ENCODE measurements around the gene MIOX.
"Not testable (repeated sequence)": the region's sequence is repeated elsewhere in the genome, so short reads cannot be mapped to it uniquely, and the experiment has no call there.

Gene MIOX

GRCh38 chr22:50498322-50498890, 11.7 kb downstream of the MIOX start:
- DNase-seq: peak; percentile 78

DNA sequence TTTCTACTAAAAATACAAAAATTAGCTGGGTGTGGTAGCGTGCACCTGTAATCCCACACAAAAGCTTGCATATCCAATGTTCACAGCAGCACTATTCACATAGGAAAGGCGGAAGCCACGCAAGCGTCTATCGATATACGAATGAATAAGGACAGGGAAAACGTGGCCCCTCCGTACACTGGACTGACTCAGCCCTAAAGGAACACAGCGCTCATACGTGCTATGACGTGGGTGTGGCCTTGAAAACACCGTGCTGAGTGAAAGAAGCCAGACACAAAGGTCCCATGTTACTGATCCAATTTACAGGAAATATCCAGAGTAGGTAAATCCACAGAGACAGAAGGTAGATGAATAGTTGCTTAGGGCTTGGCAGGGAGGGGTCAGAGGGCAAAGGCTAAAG, 13.8 kb downstream of the MIOX start:
- no peak for DNase-seq

DNA sequence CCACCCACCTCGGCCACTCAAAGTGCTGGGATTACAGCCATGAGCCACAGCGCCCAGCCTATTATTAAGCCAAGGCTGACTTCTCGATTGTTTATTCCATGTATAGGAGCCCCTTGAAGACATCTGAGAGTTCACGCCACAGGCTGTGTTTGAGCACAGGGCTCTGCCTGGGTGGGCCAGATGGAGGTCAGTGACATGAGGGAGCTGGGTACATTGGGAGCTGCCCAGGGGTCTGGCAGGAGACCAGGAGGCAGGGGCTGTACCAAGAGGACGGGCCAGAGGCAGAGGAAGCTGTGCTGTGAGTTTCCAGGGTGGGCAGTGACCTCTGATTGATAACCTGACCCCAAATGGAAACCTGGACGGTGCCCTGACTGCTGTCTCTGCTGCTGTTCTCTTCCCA, 15.4 kb downstream of the MIOX start:
- no peak for DNase-seq

- no peak for DNase-seq
These were observed 16.2 kb downstream of the MIOX start for GRCh38 chr22:50502628-50503474.

DNA sequence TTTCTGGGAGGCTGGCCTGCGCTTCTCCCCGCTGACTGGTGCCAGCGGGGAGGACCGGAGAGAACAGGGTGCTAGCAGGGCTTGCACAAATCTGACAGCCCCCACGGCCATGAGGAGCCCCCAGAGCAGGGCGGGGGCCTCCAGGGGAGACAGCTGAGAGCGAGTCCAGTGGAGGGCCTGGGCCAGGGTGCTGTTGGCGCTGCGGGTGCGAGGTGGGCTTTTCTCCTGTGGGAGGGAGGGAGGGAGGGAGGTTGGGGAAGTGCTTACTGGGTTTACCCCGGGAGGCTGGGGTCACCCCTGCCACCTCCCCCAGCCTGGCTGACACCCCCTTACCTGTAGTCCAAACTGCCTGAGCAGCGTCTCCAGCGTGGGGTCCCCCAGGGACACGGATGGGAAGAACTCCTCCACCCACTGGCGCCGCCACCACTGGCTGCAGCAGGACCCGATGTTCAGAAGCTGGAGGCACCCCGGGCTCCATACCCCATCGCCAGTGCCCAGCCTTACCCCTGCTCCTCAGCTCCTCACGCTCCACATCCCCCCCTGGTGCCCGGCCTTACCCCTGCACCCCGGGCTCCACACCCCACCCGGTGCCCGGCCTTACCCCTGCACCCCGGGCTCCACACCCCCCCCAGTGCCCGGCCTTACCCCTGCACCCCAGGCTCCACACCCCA, 17.0 kb downstream of the MIOX start:
- DNase-seq: no peak

DNA sequence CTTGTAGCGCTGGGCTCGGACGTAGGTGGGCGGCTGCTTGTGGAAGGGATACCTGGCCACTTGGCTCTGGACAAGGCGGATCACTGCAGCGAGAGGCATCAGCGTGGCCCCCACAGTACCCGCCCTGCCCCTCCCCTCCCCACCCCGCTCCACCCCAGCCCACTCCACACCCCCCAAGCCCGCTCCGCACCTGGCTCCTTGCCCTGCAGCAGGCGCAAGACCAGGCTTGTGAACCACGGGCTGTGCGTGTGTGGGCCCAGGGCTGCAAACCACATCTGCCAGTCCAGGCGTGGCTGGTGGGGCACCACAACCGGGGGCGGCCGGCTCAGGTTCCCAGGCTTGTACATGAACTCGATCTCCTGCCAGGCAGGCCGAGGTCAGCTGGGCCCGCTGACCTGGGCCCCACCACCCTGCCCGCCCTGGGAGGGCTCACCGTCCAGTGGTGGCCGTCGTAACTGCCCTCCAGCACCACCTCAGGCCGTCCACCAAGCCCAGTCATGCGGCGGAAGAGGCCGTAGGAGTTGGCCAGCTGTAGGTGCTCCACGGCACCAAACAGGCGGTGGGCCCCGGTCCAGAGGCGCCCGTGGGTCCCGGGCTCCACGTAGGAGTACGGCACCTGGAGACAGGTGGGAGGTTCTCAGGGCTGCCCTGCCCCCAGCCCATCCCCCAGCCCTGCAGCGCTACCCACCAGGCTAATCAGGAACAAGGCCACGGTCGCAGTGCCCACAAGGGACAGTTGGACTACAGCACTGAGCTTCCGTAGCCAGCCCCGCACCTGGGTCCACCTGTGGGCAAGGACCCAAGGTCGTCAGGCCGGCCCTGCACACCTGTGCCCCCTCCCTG, 17.9 kb downstream of the MIOX start:
- DNase-seq: no peak

GRCh38 chr22:50505276-50505775, 18.7 kb downstream of the MIOX start:
- DNase-seq: no peak

- peak; percentile 83 for DNase-seq
These were observed 19.3 kb downstream of the MIOX start for GRCh38 chr22:50505776-50506610.

DNA sequence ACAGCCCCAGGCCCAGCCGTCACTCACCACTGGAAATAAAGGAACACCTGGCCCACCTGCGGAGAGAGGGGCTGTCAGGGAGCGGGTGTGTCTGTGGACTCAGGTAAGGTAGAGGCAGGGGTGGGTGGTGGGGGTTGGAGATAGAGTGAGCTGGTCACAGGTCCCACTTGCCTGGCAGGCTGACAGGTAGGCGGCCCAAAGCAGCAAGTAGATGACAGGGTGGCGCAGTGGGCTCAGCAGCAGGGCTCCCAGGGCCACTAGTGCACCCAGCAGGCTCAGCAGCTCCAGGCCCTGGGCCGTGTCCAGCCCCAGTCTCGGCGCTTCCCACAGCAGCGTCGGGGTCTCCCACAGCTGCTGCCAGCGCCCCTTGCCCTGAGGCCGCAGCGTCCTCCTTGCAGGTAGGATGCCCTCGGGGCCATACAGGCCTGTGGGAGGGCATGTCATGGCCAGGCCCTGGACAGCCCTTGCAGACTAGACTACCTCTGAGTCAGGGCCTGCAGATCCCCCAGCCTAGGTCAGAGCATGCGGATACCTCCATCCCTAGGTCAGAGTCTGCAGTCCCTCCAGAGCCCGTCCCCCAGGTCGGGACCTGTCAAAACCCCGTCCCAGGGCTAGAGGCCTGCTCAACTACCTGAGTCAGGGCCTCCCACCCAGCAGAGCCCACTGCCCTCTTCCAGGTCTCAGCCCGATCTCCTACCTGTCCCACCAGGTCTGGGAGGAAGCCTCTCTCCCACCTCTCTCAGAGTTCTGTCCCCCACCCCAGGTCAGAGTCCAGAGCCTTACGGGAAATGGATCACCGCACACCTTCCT, 20.2 kb downstream of the MIOX start:
- DNase-seq: peak; percentile 98

DNA sequence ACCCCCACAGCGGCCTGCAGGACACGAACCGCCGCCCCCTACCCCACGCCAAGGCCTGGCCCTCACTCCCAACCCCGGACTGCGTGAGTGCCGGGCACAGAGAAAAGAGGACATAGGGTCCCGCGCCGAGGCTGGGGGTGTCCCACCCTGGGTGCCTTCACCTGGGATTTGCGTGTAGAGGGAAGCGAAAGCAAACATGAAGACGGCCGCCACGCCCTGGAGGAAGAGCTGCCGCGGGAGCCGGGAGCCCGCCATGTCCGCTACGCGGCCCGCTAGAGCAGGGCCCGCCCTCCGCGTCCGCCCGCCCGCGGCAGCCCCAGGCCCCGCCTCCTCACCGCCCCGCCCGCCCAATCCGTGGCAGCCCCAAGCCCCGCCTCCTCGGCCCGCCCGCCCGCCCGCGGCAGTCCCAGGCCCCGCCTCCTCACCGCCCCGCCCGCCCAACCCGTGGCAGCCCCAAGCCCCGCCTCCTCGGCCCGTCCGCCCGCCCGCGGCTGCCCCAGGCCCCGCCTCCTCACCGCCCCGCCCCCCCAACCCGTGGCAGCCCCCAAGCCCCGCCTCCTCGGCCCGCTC, 20.8 kb downstream of the MIOX start, which contains the start of gene LMF2:
Gene LMF2 (minus strand): TSS at position 282 of the 570 bp plus-strand sequence. CDS start 27 bp downstream, at position 255.
- DNase-seq: peak; percentile 97

DNA sequence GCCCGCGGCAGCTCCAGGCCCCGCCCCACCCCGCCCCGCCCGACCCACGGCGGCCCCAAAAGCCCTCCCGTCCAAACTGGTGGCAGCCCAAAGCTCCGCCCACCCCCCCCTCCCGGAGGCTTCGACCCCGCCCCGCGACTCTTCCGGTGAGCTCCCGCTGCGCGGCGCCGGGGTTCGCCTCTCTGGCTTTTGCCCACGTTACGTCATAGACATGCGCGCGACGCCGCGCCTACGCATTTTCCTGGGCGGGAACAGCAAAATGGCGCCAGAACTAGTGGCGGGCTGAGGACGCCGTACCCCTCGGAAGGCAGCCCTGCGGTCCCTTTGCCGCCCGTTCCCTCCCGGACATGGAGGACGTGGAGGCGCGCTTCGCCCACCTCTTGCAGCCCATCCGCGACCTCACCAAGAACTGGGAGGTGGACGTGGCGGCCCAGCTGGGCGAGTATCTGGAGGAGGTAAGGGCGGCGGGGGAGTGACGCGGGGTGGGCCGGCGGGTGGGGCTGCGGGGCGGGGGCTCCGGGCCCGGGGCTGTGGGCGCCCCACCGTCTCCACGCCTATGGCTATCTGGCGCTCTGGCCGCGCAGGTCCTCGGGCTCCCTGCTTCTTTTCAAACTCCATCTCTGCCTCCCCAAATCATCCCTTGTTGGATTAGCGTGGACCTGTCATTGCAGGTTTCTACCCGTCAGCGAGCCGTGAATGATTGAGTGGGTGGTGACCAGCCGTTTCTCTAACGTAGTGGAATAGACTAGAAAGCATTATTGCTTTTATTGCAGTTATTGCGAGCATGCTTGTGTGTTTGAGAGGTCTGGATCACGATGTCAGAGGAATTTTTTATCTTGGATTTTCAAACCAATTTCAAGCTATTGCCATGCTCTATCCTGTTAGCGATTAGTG, 21.6 kb downstream of the MIOX start, which contains the start of gene NCAPH2:
Gene NCAPH2 (plus strand): TSS at position 234 of the 894 bp plus-strand sequence. CDS start 114 bp downstream, at position 348.
- peak; percentile 99 for DNase-seq

DNA sequence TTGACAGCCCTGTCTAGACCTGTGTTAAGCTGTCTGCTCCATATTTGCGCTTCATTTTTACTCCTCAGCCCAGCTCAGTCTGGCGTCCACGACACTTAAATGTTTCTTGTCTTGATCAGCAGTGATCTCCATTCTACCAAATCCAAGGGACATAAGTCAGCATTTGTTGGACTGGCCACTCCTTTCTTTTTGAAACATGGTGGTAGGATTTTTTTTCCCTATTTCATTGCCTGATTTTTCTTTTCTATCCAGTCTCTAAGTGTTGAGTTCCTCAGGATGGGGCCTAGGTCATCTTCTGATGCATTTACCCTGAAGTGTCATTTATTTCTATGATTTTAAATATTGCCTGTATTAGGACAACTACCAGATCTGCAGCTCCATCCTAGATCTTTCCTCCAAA, 22.2 kb downstream of the MIOX start:
- DNase-seq: peak; percentile 53

DNA sequence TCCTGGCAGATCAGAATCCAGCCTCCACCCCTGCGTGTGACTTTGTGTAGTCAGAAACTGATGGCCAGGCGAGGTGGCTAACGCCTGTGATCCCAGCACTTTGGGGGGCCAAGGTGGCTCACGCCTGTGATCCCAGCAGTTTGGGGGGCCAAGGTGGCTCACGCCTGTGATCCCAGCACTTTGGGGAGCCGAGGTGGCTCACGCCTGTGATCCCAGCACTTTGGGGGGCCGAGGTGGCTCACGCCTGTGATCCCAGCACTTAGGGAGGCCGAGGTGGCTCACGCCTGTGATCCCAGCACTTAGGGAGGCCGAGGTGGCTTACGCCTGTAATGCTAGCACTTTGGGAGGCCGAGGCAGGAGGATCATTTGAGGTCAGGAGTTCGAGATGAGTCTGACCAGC, 26.5 kb downstream of the MIOX start:
- no peak for DNase-seq

DNA sequence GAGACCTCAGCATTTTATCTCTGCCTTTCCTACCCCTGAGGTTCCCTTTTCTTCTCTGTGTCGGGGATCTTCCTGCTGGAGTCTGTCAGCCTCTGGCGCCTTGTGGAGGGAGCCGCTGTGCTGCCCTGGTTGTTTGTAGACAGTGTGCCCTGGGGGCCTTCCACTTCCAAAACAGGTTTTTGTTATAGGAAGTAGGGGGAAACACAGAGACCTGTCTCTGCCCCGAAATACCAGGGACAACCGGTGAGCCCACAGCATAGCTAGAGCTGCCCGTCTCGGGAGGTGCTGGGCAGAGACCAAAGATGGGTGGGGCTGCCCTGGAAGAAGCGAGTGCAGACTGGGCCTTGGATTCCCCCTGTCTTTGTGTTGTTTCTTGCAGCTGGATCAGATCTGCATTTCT, 29.4 kb downstream of the MIOX start:
- no peak for DNase-seq

DNA sequence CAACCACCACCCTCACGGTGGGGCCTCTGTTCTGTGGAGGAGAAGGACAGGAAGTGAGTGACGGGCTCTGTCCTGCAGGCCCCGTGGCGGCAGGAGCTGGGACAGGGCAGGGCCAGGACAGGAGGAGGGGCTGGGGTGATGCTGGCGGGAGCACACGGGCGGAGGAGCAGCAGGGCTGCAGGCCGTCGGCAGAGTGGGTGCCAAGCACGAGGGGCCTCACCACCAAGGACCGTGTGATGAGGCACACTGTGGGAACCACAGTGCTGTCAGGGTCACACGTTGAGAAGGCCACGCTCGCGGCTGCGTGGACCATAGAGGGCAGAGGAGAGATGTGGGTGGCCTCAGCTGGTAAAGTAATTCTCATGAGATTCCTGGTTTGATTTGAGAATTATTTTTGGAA, 30.2 kb downstream of the MIOX start:
- DNase-seq: no peak

GRCh38 chr22:50517495-50518260, 31.0 kb downstream of the MIOX start:
- no peak for DNase-seq

GRCh38 chr22:50518606-50519005, 31.9 kb downstream of the MIOX start:
- DNase-seq: no peak

DNA sequence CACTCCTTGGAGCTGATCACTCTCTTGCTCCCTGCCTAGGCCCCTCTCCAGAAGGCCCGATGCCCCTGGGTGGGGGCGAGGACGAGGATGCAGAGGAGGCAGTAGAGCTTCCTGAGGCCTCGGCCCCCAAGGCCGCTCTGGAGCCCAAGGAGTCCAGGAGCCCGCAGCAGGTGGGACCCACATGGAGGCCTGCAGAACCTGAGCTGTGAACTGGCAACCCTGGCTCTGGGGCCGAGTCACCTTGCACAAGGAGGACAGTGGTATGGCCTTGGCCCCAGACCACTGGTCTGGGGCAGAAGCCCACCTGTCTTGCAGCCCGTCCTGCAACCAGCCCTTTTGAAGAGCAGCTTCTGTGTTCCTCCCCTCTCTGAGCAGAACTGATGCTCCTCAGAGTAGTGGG, 32.5 kb downstream of the MIOX start:
- no peak for DNase-seq

DNA sequence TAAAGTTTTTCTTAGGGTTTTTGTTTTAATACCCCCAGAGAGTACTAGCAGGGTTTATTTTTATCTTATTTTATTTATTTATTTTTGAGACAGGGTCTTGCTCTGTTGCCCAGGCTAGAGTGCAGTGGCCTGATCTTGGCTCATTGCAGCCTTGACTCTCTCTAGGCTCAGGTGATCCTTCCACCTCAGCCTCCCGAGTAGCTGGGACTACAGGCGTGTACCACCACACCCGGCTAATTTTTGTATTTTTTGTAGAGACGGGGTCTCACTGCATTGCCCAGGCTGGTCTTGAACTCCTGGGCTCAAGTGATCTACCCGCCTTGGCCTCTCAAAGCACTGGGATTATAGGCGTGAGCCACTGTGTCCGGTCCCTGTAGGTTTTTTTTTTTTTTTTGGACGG, 33.5 kb downstream of the MIOX start:
- not testable (repeated sequence) for DNase-seq
